Inferior parietal cortex (tissue), 1 donor: Measurements from ENCODE around the gene TTC7B.

Experiments used
- DNase-seq: peaks from one replicate; pipeline ENCODE4 v3.0.0-alpha.2; 2016; ENCODE audit errors: extremely low spot score

Gene TTC7B

GRCh38 chr14:90648421-90648820 lies 167.8 kb downstream of the TTC7B start:
- DNase-seq: no peak

GRCh38 chr14:90647473-90648005 lies 168.7 kb downstream of the TTC7B start:
- no peak for DNase-seq

GRCh38 chr14:90645842-90646443 lies 170.3 kb downstream of the TTC7B start:
- no peak for DNase-seq

GRCh38 chr14:90644882-90645281 lies 171.3 kb downstream of the TTC7B start:
- DNase-seq: no peak

GRCh38 chr14:90643982-90644670 lies 172.1 kb downstream of the TTC7B start:
- DNase-seq: no peak

- DNase-seq: peak; percentile 31
Measured at GRCh38 chr14:90642244-90642717, 173.9 kb downstream of the TTC7B start.

- DNase-seq: no peak
Measured at GRCh38 chr14:90641615-90642243, 174.5 kb downstream of the TTC7B start.

GRCh38 chr14:90641168-90641567 lies 175.1 kb downstream of the TTC7B start:
- no peak for DNase-seq

GRCh38 chr14:90639641-90640040 lies 176.6 kb downstream of the TTC7B start:
- DNase-seq: no peak

- no peak for DNase-seq
Measured at GRCh38 chr14:90632871-90633270, 183.4 kb downstream of the TTC7B start.

- no peak for DNase-seq
Measured at GRCh38 chr14:90632451-90632850, 183.8 kb downstream of the TTC7B start.

- no peak for DNase-seq
Measured at GRCh38 chr14:90630171-90630806, 185.9 kb downstream of the TTC7B start.

GRCh38 chr14:90629471-90629870 lies 186.8 kb downstream of the TTC7B start:
- no peak for DNase-seq

GRCh38 chr14:90628825-90629224 lies 187.4 kb downstream of the TTC7B start:
- no peak for DNase-seq

- DNase-seq: no peak
Measured at GRCh38 chr14:90627478-90627877, 188.8 kb downstream of the TTC7B start.

GRCh38 chr14:90626550-90626949 lies 189.7 kb downstream of the TTC7B start:
- DNase-seq: no peak

- DNase-seq: no peak
Measured at GRCh38 chr14:90625445-90625844, 190.8 kb downstream of the TTC7B start.

- DNase-seq: no peak
Measured at GRCh38 chr14:90624732-90625400, 191.4 kb downstream of the TTC7B start.

- DNase-seq: no peak
Measured at GRCh38 chr14:90624227-90624626, 192.0 kb downstream of the TTC7B start.

- DNase-seq: no peak
Measured at GRCh38 chr14:90621201-90621600, 195.0 kb downstream of the TTC7B start.

- DNase-seq: no peak
Measured at GRCh38 chr14:90620568-90621077, 195.6 kb downstream of the TTC7B start.
